GM08714 (cell line): ENCODE data around the gene PLBD2.
"Not testable (repeated sequence)": the region's sequence is repeated elsewhere in the genome, so short reads cannot be mapped to it uniquely, and the experiment has no call there.

Experiments used
- H3K4me3 ChIP-seq: fragments of 200-500 bp; sonication (Bioruptor generic); 2 replicates; pipeline ENCODE4 v1.5.1; 2014; ENCODE audit warnings: mild to moderate bottlenecking, low read length, inconsistent platforms
- ZNF274 ChIP-seq: IDR thresholded peaks from 2 replicates; pipeline ENCODE4 v1.6.1; 2012; ENCODE audit warnings: mild to moderate bottlenecking, low read depth, low read length

PLBD2 gene

GRCh38 chr12:113347892-113348291 lies 10.5 kb upstream of the PLBD2 start:
- no peak for TF ChIP-seq ZNF274

GRCh38 chr12:113348849-113349536 lies 9.4 kb upstream of the PLBD2 start:
- TF ChIP-seq ZNF274, result no peak
- no peak overlapping the region for H3K4me3 ChIP-seq

More at GRCh38 chr12:113347892-113348291, 10.5 kb upstream of the PLBD2 start:
- no peak overlapping the region for H3K4me3 ChIP-seq

GRCh38 chr12:113351089-113351488 lies 7.3 kb upstream of the PLBD2 start:
- H3K4me3 ChIP-seq, result no peak overlapping the region
- TF ChIP-seq ZNF274, result no peak

- not testable (repeated sequence) for H3K4me3 ChIP-seq
Measured at GRCh38 chr12:113354192-113354591, 4.2 kb upstream of the PLBD2 start.

- no peak for TF ChIP-seq ZNF274
- H3K4me3 ChIP-seq, result peak overlapping the region; percentile 84
Measured at GRCh38 chr12:113359133-113359938, 949 bp downstream of the PLBD2 start.

GRCh38 chr12:113359939-113360748 lies 1.8 kb downstream of the PLBD2 start:
- H3K4me3 ChIP-seq, result no peak overlapping the region
- TF ChIP-seq ZNF274, result no peak

- TF ChIP-seq ZNF274, result no peak
- H3K4me3 ChIP-seq, result no peak overlapping the region
Measured at GRCh38 chr12:113361574-113362370, 3.4 kb downstream of the PLBD2 start.

- no peak for TF ChIP-seq ZNF274
- H3K4me3 ChIP-seq, result no peak overlapping the region
Measured at GRCh38 chr12:113364698-113365097, 6.3 kb downstream of the PLBD2 start.

GRCh38 chr12:113365639-113366395 lies 7.4 kb downstream of the PLBD2 start:
- no peak overlapping the region for H3K4me3 ChIP-seq
- TF ChIP-seq ZNF274, result no peak

- H3K4me3 ChIP-seq, result no peak overlapping the region
- no peak for TF ChIP-seq ZNF274
Measured at GRCh38 chr12:113366827-113367226, 8.4 kb downstream of the PLBD2 start.

GRCh38 chr12:113368331-113368730 lies 9.9 kb downstream of the PLBD2 start:
- TF ChIP-seq ZNF274, result no peak
- no peak overlapping the region for H3K4me3 ChIP-seq

- TF ChIP-seq ZNF274, result no peak
- no peak overlapping the region for H3K4me3 ChIP-seq
Measured at GRCh38 chr12:113369391-113369985, 11.1 kb downstream of the PLBD2 start.

- no peak overlapping the region for H3K4me3 ChIP-seq
- TF ChIP-seq ZNF274, result no peak
Measured at GRCh38 chr12:113370923-113371682, 12.7 kb downstream of the PLBD2 start.
